Activated CD4-positive, alpha-beta T cell treated with anti-CD3 and anti-CD28 coated beads for 36 hours (primary cell): ENCODE results near the gene FAM184B. TPM values are rescaled to one million over a fixed set of nuclear protein-coding genes. Genes with fewer than 3 reads are reported as not detected.

Experiments
- ATAC-seq: fragments of 200-7000 bp; cut with Tn5 transposase; one replicate; pipeline ENCODE4 v1.10.0; 2021; ENCODE audit warnings: mild to moderate bottlenecking, moderate library complexity
- CTCF ChIA-PET: fragments of 350-600 bp; sonication (Branson Sonifier 250); formaldehyde crosslinking; loops from one replicate; lab custom pipeline; 2021; ENCODE audit warnings: antibody characterized with exemption; lab: Charles Lee
- POLR2A ChIA-PET: fragments of 350-600 bp; sonication (Branson Sonifier 250); formaldehyde crosslinking; loops from one replicate; lab custom pipeline; 2021; ENCODE audit warnings: antibody characterized with exemption, inconsistent platforms; lab: Charles Lee
- DNase-seq: peaks from one replicate; pipeline ENCODE4 v3.0.0-alpha.2; 2020
- H3K27ac Mint-ChIP-seq: one replicate; pipeline ENCODE4 v1.8.0; 2021; ENCODE audit warnings: mixed read lengths
- H3K27me3 Mint-ChIP-seq: one replicate; pipeline ENCODE4 v1.8.0; 2021; ENCODE audit warnings: mixed read lengths
- H3K36me3 Mint-ChIP-seq: one replicate; pipeline ENCODE4 v1.8.0; 2021; ENCODE audit warnings: low read depth, mixed read lengths
- H3K4me1 Mint-ChIP-seq: one replicate; pipeline ENCODE4 v1.8.0; 2021; ENCODE audit warnings: mixed read lengths
- H3K4me3 Mint-ChIP-seq: one replicate; pipeline ENCODE4 v1.8.0; 2021; ENCODE audit warnings: mild to moderate bottlenecking, moderate library complexity, mixed read lengths
- H3K9me3 Mint-ChIP-seq: one replicate; pipeline ENCODE4 v1.8.0; 2021; ENCODE audit warnings: low read depth, mixed read lengths
- intact Hi-C, 2 experiments: fragments of 100-400 bp; cut with DNase I in 1 of 2; cut with micrococcal nuclease in 1 of 2; formaldehyde crosslinking; loops; one replicate each; pipeline versions ENCODE4 v1.14.2 to v1.15.1; 2022 to 2024; cut with DNase I, micrococcal nuclease
- total RNA-seq, 2 experiments: library from RNA; stranded (reverse); gene quantifications; one replicate each; pipeline ENCODE4 v1.2.3, GENCODE V29; 2021

FAM184B gene
- total RNA-seq, 2 experiments from 2014 or later: 0.04 TPM; not detected in 1

- Mint-ChIP-seq H3K36me3 (no peaks in the 10 kb centered on the region), H3K9me3 (no peaks in the 10 kb centered on the region), H3K27me3 (no peaks in the 10 kb centered on the region), H3K4me1 (peaks cover 3% of the 10 kb centered on the region), H3K4me3 (no peak overlapping the region), H3K27ac (no peak overlapping the region)
- ChIA-PET POLR2A (no interaction called here), CTCF (interaction anchor here (1.0 kb wide), 2 partner anchors 10 to 44 kb away, joined by 4 read pairs; no protein-coding TSS in a partner anchor)
- no peak for DNase-seq
- ATAC-seq: no peak
- intact Hi-C loops: no loop called here
These were observed 20.8 kb downstream of the FAM184B start for GRCh38 chr4:17760626-17761025.

- Mint-ChIP-seq H3K27me3 (no peaks in the 10 kb centered on the region), H3K9me3 (no peaks in the 10 kb centered on the region), H3K36me3 (no peaks in the 10 kb centered on the region), H3K4me3 (no peak overlapping the region), H3K4me1 (no peaks in the 10 kb centered on the region), H3K27ac (no peak overlapping the region)
- ChIA-PET CTCF (interaction anchor here (0.7 kb wide), 1 partner anchor 57 kb away, joined by 3 read pairs; no protein-coding TSS in a partner anchor), POLR2A (interaction anchor here (0.6 kb wide), 1 partner anchor 248 kb away, joined by 3 read pairs; no protein-coding TSS in a partner anchor)
- ATAC-seq (no peak), DNase-seq (no peak)
- intact Hi-C loops: no loop called here
These were observed 22.9 kb downstream of the FAM184B start for GRCh38 chr4:17758485-17758884.

- ATAC-seq: no peak
- intact Hi-C loops: no loop called here
- no peak for DNase-seq
- ChIA-PET CTCF (interaction anchor here (0.7 kb wide), 1 partner anchor 56 kb away, joined by 3 read pairs; no protein-coding TSS in a partner anchor), POLR2A (no interaction called here)
- H3K9me3 Mint-ChIP-seq: no peaks in the 10 kb centered on the region
- no peak overlapping the region for H3K4me3 Mint-ChIP-seq
- H3K36me3 Mint-ChIP-seq: no peaks in the 10 kb centered on the region
- no peaks in the 10 kb centered on the region for H3K4me1 Mint-ChIP-seq
- H3K27me3 Mint-ChIP-seq: no peaks in the 10 kb centered on the region
- no peak overlapping the region for H3K27ac Mint-ChIP-seq
These were observed 23.8 kb downstream of the FAM184B start for GRCh38 chr4:17757621-17758020.

GRCh38 chr4:17753646-17754045, 27.8 kb downstream of the FAM184B start:
- H3K9me3 Mint-ChIP-seq: no peaks in the 10 kb centered on the region
- POLR2A ChIA-PET: no interaction called here

GRCh38 chr4:17740702-17741101, 40.7 kb downstream of the FAM184B start:
- ChIA-PET CTCF (no interaction called here), POLR2A (no interaction called here)
- Mint-ChIP-seq H3K27ac (no peak overlapping the region), H3K4me1 (no peaks in the 10 kb centered on the region), H3K9me3 (no peaks in the 10 kb centered on the region), H3K36me3 (no peaks in the 10 kb centered on the region), H3K4me3 (no peak overlapping the region), H3K27me3 (peaks cover 3% of the 10 kb centered on the region)
- DNase-seq (no peak), ATAC-seq (no peak)
- intact Hi-C loops: no loop called here

More at GRCh38 chr4:17753646-17754045, 27.8 kb downstream of the FAM184B start:
- Mint-ChIP-seq H3K4me3 (no peak overlapping the region), H3K4me1 (no peaks in the 10 kb centered on the region), H3K36me3 (no peaks in the 10 kb centered on the region), H3K27ac (no peak overlapping the region), H3K27me3 (no peaks in the 10 kb centered on the region)
- ATAC-seq (no peak), DNase-seq (no peak)
- intact Hi-C loops: no loop called here
- CTCF ChIA-PET: interaction anchor here (0.6 kb wide), 3 partner anchors 16 to 902 kb away, joined by 3 to 4 read pairs (median 3); no protein-coding TSS in a partner anchor

GRCh38 chr4:17736484-17736883, 44.9 kb downstream of the FAM184B start:
- CTCF ChIA-PET: interaction anchor here (0.8 kb wide), 1 partner anchor 188 kb away, joined by 3 read pairs; no protein-coding TSS in a partner anchor
- intact Hi-C loops: no loop called here
- POLR2A ChIA-PET: interaction anchor here (0.6 kb wide), 1 partner anchor 135 kb away, joined by 6 read pairs; no protein-coding TSS in a partner anchor

GRCh38 chr4:17726911-17727310, 54.5 kb downstream of the FAM184B start:
- ChIA-PET POLR2A (no interaction called here), CTCF (interaction anchor here (0.7 kb wide), 1 partner anchor 142 kb away, joined by 4 read pairs; no protein-coding TSS in a partner anchor)
- DNase-seq (no peak), ATAC-seq (no peak)
- Mint-ChIP-seq H3K4me3 (no peak overlapping the region), H3K36me3 (no peaks in the 10 kb centered on the region), H3K27me3 (peaks cover 11% of the 10 kb centered on the region), H3K9me3 (peaks cover 4% of the 10 kb centered on the region), H3K27ac (no peak overlapping the region), H3K4me1 (no peaks in the 10 kb centered on the region)
- intact Hi-C loops: no loop called here

More at GRCh38 chr4:17736484-17736883, 44.9 kb downstream of the FAM184B start:
- H3K4me3 Mint-ChIP-seq: no peak overlapping the region
- no peaks in the 10 kb centered on the region for H3K4me1 Mint-ChIP-seq
- ATAC-seq: no peak
- H3K9me3 Mint-ChIP-seq: peaks cover 5% of the 10 kb centered on the region
- no peak for DNase-seq
- no peak overlapping the region for H3K27ac Mint-ChIP-seq
- H3K36me3 Mint-ChIP-seq: no peaks in the 10 kb centered on the region
- H3K27me3 Mint-ChIP-seq: peaks cover 5% of the 10 kb centered on the region

GRCh38 chr4:17723648-17724047, 57.8 kb downstream of the FAM184B start:
- peaks cover 10% of the 10 kb centered on the region for H3K27me3 Mint-ChIP-seq
- ChIA-PET POLR2A (interaction anchor here (0.6 kb wide), 1 partner anchor 201 kb away, joined by 4 read pairs; no protein-coding TSS in a partner anchor), CTCF (no interaction called here)
- no peaks in the 10 kb centered on the region for H3K4me1 Mint-ChIP-seq
- ATAC-seq: no peak
- H3K9me3 Mint-ChIP-seq: no peaks in the 10 kb centered on the region
- intact Hi-C loops: no loop called here
- no peaks in the 10 kb centered on the region for H3K36me3 Mint-ChIP-seq
- no peak overlapping the region for H3K4me3 Mint-ChIP-seq
- no peak for DNase-seq
- no peak overlapping the region for H3K27ac Mint-ChIP-seq

- Mint-ChIP-seq H3K4me3 (no peak overlapping the region), H3K27ac (no peak overlapping the region), H3K27me3 (peaks cover 8% of the 10 kb centered on the region), H3K9me3 (no peaks in the 10 kb centered on the region), H3K4me1 (no peaks in the 10 kb centered on the region), H3K36me3 (no peaks in the 10 kb centered on the region)
- ATAC-seq (no peak), DNase-seq (no peak)
- ChIA-PET POLR2A (no interaction called here), CTCF (no interaction called here)
- intact Hi-C loops: no loop called here
These were observed 59.1 kb downstream of the FAM184B start for GRCh38 chr4:17722356-17722700.

- H3K27me3 Mint-ChIP-seq: peaks cover 7% of the 10 kb centered on the region
- CTCF ChIA-PET: no interaction called here
These were observed 59.7 kb downstream of the FAM184B start for GRCh38 chr4:17721496-17722355.

GRCh38 chr4:17719106-17719505, 62.3 kb downstream of the FAM184B start:
- Mint-ChIP-seq H3K36me3 (no peaks in the 10 kb centered on the region), H3K4me1 (no peaks in the 10 kb centered on the region), H3K27me3 (peaks cover 2% of the 10 kb centered on the region), H3K4me3 (no peak overlapping the region), H3K9me3 (no peaks in the 10 kb centered on the region), H3K27ac (no peak overlapping the region)
- ATAC-seq: no peak
- CTCF ChIA-PET: no interaction called here
- POLR2A ChIA-PET: no interaction called here
- no peak for DNase-seq
- intact Hi-C loops: no loop called here

More at GRCh38 chr4:17721496-17722355, 59.7 kb downstream of the FAM184B start:
- H3K4me1 Mint-ChIP-seq: no peaks in the 10 kb centered on the region
- no peak for DNase-seq
- H3K36me3 Mint-ChIP-seq: no peaks in the 10 kb centered on the region
- H3K4me3 Mint-ChIP-seq: no peak overlapping the region
- POLR2A ChIA-PET: no interaction called here
- intact Hi-C loops: no loop called here
- H3K9me3 Mint-ChIP-seq: no peaks in the 10 kb centered on the region
- ATAC-seq: no peak
- no peak overlapping the region for H3K27ac Mint-ChIP-seq

GRCh38 chr4:17718471-17718870, 63.0 kb downstream of the FAM184B start:
- ChIA-PET CTCF (no interaction called here), POLR2A (no interaction called here)
- H3K4me1 Mint-ChIP-seq: no peaks in the 10 kb centered on the region
- no peaks in the 10 kb centered on the region for H3K9me3 Mint-ChIP-seq
- H3K4me3 Mint-ChIP-seq: no peak overlapping the region
- intact Hi-C loops: no loop called here
- H3K36me3 Mint-ChIP-seq: no peaks in the 10 kb centered on the region
- H3K27me3 Mint-ChIP-seq: peaks cover 2% of the 10 kb centered on the region
- no peak overlapping the region for H3K27ac Mint-ChIP-seq
- ATAC-seq: no peak
- no peak for DNase-seq
